ENCODE measurements around the gene RHBDD1. TPM values are rescaled to one million over a fixed set of nuclear protein-coding genes. Genes with fewer than 3 reads are reported as not detected.

Gene RHBDD1

GRCh38 chr2:227036527-227036926 lies 200.7 kb downstream of the RHBDD1 start:
- no peak overlapping the region for H3K27ac ChIP-seq (replicated peaks; ENCODE audit: low read length)
- H3K4me3 ChIP-seq (ENCODE audit: low read length in 2 of 2), result no peak overlapping the region

GRCh38 chr2:227038550-227039189 lies 202.8 kb downstream of the RHBDD1 start:
- Histone ChIP-seq H3K18ac (ENCODE audit: low read length) (no peak overlapping the region), H2BK15ac (ENCODE audit: low read length) (no peak overlapping the region)

More at GRCh38 chr2:227036527-227036926, 200.7 kb downstream of the RHBDD1 start:
- Histone ChIP-seq H2BK5ac (ENCODE audit: low read length) (no peak overlapping the region), H2BK12ac (ENCODE audit: low read length) (no peak overlapping the region), H2AK5ac (ENCODE audit: low read depth, low read length) (no peak overlapping the region), H2BK15ac (ENCODE audit: low read length) (no peak overlapping the region), H2BK120ac (ENCODE audit: low read depth, low read length) (no peak overlapping the region), H3K18ac (ENCODE audit: low read length) (no peak overlapping the region), H3K9ac (ENCODE audit: low read depth, low read length, poor library complexity) (no peak overlapping the region), H4K8ac (ENCODE audit: low read depth, low read length) (no peak overlapping the region), H3K27me3 (ENCODE audit: control insufficient read depth in 3 of 3, insufficient read depth in 3 of 3, low read depth in 1 of 3, low read length in 3 of 3) (no peaks in the 10 kb centered on the region), H3K9me3 (replicated peaks in 1 of 2; ENCODE audit: control insufficient read depth in 2 of 2, insufficient read depth in 1 of 2, low read depth in 1 of 2, low read length in 2 of 2) (no peaks in the 10 kb centered on the region), H3K79me1 (ENCODE audit: low read depth, low read length) (no peaks in the 10 kb centered on the region), H3K36me3 (replicated peaks in 1 of 2; ENCODE audit: control insufficient read depth in 2 of 2, insufficient read depth in 2 of 2, low read length in 2 of 2) (no peaks in the 10 kb centered on the region), H2AFZ (ENCODE audit: low read length) (no peak overlapping the region), H4K91ac (ENCODE audit: low read depth, low read length, poor library complexity) (no peak overlapping the region), H3K4me1 (ENCODE audit: control insufficient read depth in 2 of 2, insufficient read depth in 1 of 2, low read depth in 1 of 2, low read length in 2 of 2) (peaks cover 0 to 2% of the 10 kb centered on the region in 2 donors), H3K14ac (ENCODE audit: low read length) (no peak overlapping the region), H3K4me2 (ENCODE audit: insufficient read depth, low read length, poor library complexity, severe bottlenecking) (no peak overlapping the region), H3K4ac (ENCODE audit: low read length) (no peak overlapping the region), H3K23ac (ENCODE audit: low read depth, low read length, poor library complexity) (no peak overlapping the region)
- WGBS, 2 donors (ENCODE audit: extremely low coverage in 2 of 2, insufficient read length in 2 of 2, insufficient replicate concordance in 1 of 2), result no CpG with 5 or more reads among the region's 3 CpGs
- DNase-seq (ENCODE audit: low spot score), result no peak

GRCh38 chr2:227043981-227044380 lies 208.1 kb downstream of the RHBDD1 start:
- H3K79me1 ChIP-seq (ENCODE audit: low read depth, low read length), result no peaks in the 10 kb centered on the region
- H2BK12ac ChIP-seq (ENCODE audit: low read length), result no peak overlapping the region
- H3K18ac ChIP-seq (ENCODE audit: low read length), result no peak overlapping the region
- no peak overlapping the region for H4K91ac ChIP-seq (ENCODE audit: low read depth, low read length, poor library complexity)
- no peak overlapping the region for H3K4me2 ChIP-seq (ENCODE audit: insufficient read depth, low read length, poor library complexity, severe bottlenecking)
- H4K8ac ChIP-seq (ENCODE audit: low read depth, low read length), result no peak overlapping the region
- DNase-seq (ENCODE audit: low spot score), result no peak
- no peak overlapping the region for H2BK120ac ChIP-seq (ENCODE audit: low read depth, low read length)
- WGBS, 2 donors (ENCODE audit: extremely low coverage in 2 of 2, insufficient read length in 2 of 2, insufficient replicate concordance in 1 of 2), result no CpG with 5 or more reads among the region's 3 CpGs
- H3K4me3 ChIP-seq (ENCODE audit: low read length in 2 of 2), result no peak overlapping the region
- no peak overlapping the region for H3K4ac ChIP-seq (ENCODE audit: low read length)
- H3K27ac ChIP-seq (replicated peaks; ENCODE audit: low read length), result no peak overlapping the region
- no peak overlapping the region for H2BK5ac ChIP-seq (ENCODE audit: low read length)
- H2BK15ac ChIP-seq (ENCODE audit: low read length), result no peak overlapping the region
- H3K9ac ChIP-seq (ENCODE audit: low read depth, low read length, poor library complexity), result no peak overlapping the region
- no peak overlapping the region for H2AK5ac ChIP-seq (ENCODE audit: low read depth, low read length)
- no peak overlapping the region for H3K14ac ChIP-seq (ENCODE audit: low read length)
- no peaks in the 10 kb centered on the region for H3K9me3 ChIP-seq (replicated peaks in 1 of 2; ENCODE audit: control insufficient read depth in 2 of 2, insufficient read depth in 1 of 2, low read depth in 1 of 2, low read length in 2 of 2)
- H3K27me3 ChIP-seq (ENCODE audit: control insufficient read depth in 3 of 3, insufficient read depth in 3 of 3, low read depth in 1 of 3, low read length in 3 of 3), result no peaks in the 10 kb centered on the region
- H3K36me3 ChIP-seq (replicated peaks in 1 of 2; ENCODE audit: control insufficient read depth in 2 of 2, insufficient read depth in 2 of 2, low read length in 2 of 2), result no peaks in the 10 kb centered on the region
- H3K4me1 ChIP-seq (ENCODE audit: control insufficient read depth in 2 of 2, insufficient read depth in 1 of 2, low read depth in 1 of 2, low read length in 2 of 2), result no peaks in the 10 kb centered on the region
- no peak overlapping the region for H2AFZ ChIP-seq (ENCODE audit: low read length)
- no peak overlapping the region for H3K23ac ChIP-seq (ENCODE audit: low read depth, low read length, poor library complexity)

More at GRCh38 chr2:227038550-227039189, 202.8 kb downstream of the RHBDD1 start:
- no peak overlapping the region for H2AK5ac ChIP-seq (ENCODE audit: low read depth, low read length)
- H4K91ac ChIP-seq (ENCODE audit: low read depth, low read length, poor library complexity), result no peak overlapping the region
- no CpG with 5 or more reads among the region's 1 CpG for WGBS, 2 donors (ENCODE audit: extremely low coverage in 2 of 2, insufficient read length in 2 of 2, insufficient replicate concordance in 1 of 2)
- no peaks in the 10 kb centered on the region for H3K9me3 ChIP-seq (replicated peaks in 1 of 2; ENCODE audit: control insufficient read depth in 2 of 2, insufficient read depth in 1 of 2, low read depth in 1 of 2, low read length in 2 of 2)
- no peaks in the 10 kb centered on the region for H3K79me1 ChIP-seq (ENCODE audit: low read depth, low read length)
- no peak overlapping the region for H3K9ac ChIP-seq (ENCODE audit: low read depth, low read length, poor library complexity)
- no peak overlapping the region for H3K4me2 ChIP-seq (ENCODE audit: insufficient read depth, low read length, poor library complexity, severe bottlenecking)
- H3K4me3 ChIP-seq (ENCODE audit: low read length in 2 of 2), result no peak overlapping the region
- no peak overlapping the region for H3K4ac ChIP-seq (ENCODE audit: low read length)
- no peak overlapping the region for H2BK12ac ChIP-seq (ENCODE audit: low read length)
- no peak overlapping the region for H3K23ac ChIP-seq (ENCODE audit: low read depth, low read length, poor library complexity)
- H2BK120ac ChIP-seq (ENCODE audit: low read depth, low read length), result no peak overlapping the region
- no peak for DNase-seq (ENCODE audit: low spot score)
- H2AFZ ChIP-seq (ENCODE audit: low read length), result no peak overlapping the region
- H3K27me3 ChIP-seq (ENCODE audit: control insufficient read depth in 3 of 3, insufficient read depth in 3 of 3, low read depth in 1 of 3, low read length in 3 of 3), result no peaks in the 10 kb centered on the region
- peaks cover 0 to 2% of the 10 kb centered on the region in 2 donors for H3K4me1 ChIP-seq (ENCODE audit: control insufficient read depth in 2 of 2, insufficient read depth in 1 of 2, low read depth in 1 of 2, low read length in 2 of 2)
- no peak overlapping the region for H2BK5ac ChIP-seq (ENCODE audit: low read length)
- H3K36me3 ChIP-seq (replicated peaks in 1 of 2; ENCODE audit: control insufficient read depth in 2 of 2, insufficient read depth in 2 of 2, low read length in 2 of 2), result no peaks in the 10 kb centered on the region
- H3K27ac ChIP-seq (replicated peaks; ENCODE audit: low read length), result no peak overlapping the region
- no peak overlapping the region for H3K14ac ChIP-seq (ENCODE audit: low read length)
- H4K8ac ChIP-seq (ENCODE audit: low read depth, low read length), result no peak overlapping the region

Small RNA genes lying within 50 kb of the gene (small RNA-seq; reads per million reads assigned to genes)
- not detected for gene RF00554 (ENCODE audit: insufficient read depth)
